ENCODE data around the gene PGAM2.

Gene PGAM2

GRCh38 chr7:44094365-44094764, 29.0 kb upstream of the PGAM2 start:
- no peaks in the 10 kb centered on the region for H4K20me1 ChIP-seq (ENCODE audit: insufficient read depth, low read length, poor library complexity, severe bottlenecking)
- no peaks in the 10 kb centered on the region for H3K36me3 ChIP-seq (ENCODE audit: insufficient read depth, low read length)
- H3K9me2 ChIP-seq (replicated peaks; ENCODE audit: low read depth, low read length), result no peaks in the 10 kb centered on the region
- H3K4me3 ChIP-seq (ENCODE audit: low read length, poor library complexity, severe bottlenecking), result no peak overlapping the region
- TF ChIP-seq CTCF (conservative IDR thresholded peaks at IDR 0.05; ENCODE audit: low read length), result no peak
- TF ChIP-seq EZH2phosphoT487 (IDR thresholded peaks at IDR 0.05; ENCODE audit: borderline replicate concordance), result no peak
- peaks cover 9% of the 10 kb centered on the region for H3F3A ChIP-seq (ENCODE audit: low read depth)
- H2AFZ ChIP-seq (ENCODE audit: low read length), result no peak overlapping the region
- peaks cover 56% of the 10 kb centered on the region for H3K4me1 ChIP-seq (ENCODE audit: insufficient read depth, low read length, poor library complexity, severe bottlenecking)
- no peak overlapping the region for H3K4me2 ChIP-seq (ENCODE audit: low read depth, low read length, poor library complexity, severe bottlenecking)
- no peaks in the 10 kb centered on the region for H3K79me2 ChIP-seq (ENCODE audit: insufficient read depth, low read length)
- H3K9ac ChIP-seq (ENCODE audit: low read depth, low read length, poor library complexity, severe bottlenecking), result no peak overlapping the region
- H3K27me3 ChIP-seq (ENCODE audit: insufficient read depth, low read length, poor library complexity, severe bottlenecking), result no peaks in the 10 kb centered on the region
- H3K9me3 ChIP-seq (ENCODE audit: insufficient read depth, low read depth, low read length), result no peaks in the 10 kb centered on the region

- no peaks in the 10 kb centered on the region for H3K79me2 ChIP-seq (ENCODE audit: insufficient read depth, low read length)
- H3K36me3 ChIP-seq (ENCODE audit: insufficient read depth, low read length), result no peaks in the 10 kb centered on the region
- H3K4me2 ChIP-seq (ENCODE audit: low read depth, low read length, poor library complexity, severe bottlenecking), result no peak overlapping the region
- peaks cover 56% of the 10 kb centered on the region for H3K4me1 ChIP-seq (ENCODE audit: insufficient read depth, low read length, poor library complexity, severe bottlenecking)
- no peaks in the 10 kb centered on the region for H3K9me2 ChIP-seq (replicated peaks; ENCODE audit: low read depth, low read length)
- TF ChIP-seq EZH2phosphoT487 (IDR thresholded peaks at IDR 0.05; ENCODE audit: borderline replicate concordance) (no peak), CTCF (conservative IDR thresholded peaks at IDR 0.05; ENCODE audit: low read length) (no peak)
- H2AFZ ChIP-seq (ENCODE audit: low read length), result no peak overlapping the region
- H3F3A ChIP-seq (ENCODE audit: low read depth), result peaks cover 7% of the 10 kb centered on the region
- no peaks in the 10 kb centered on the region for H4K20me1 ChIP-seq (ENCODE audit: insufficient read depth, low read length, poor library complexity, severe bottlenecking)
- no peak overlapping the region for H3K9ac ChIP-seq (ENCODE audit: low read depth, low read length, poor library complexity, severe bottlenecking)
- H3K9me3 ChIP-seq (ENCODE audit: insufficient read depth, low read depth, low read length), result no peaks in the 10 kb centered on the region
- H3K27me3 ChIP-seq (ENCODE audit: insufficient read depth, low read length, poor library complexity, severe bottlenecking), result no peaks in the 10 kb centered on the region
- H3K4me3 ChIP-seq (ENCODE audit: low read length, poor library complexity, severe bottlenecking), result no peak overlapping the region
These were observed 27.8 kb upstream of the PGAM2 start for GRCh38 chr7:44093102-44093641.

- Histone ChIP-seq H2AFZ (ENCODE audit: low read length) (peak overlapping the region; percentile 40), H3K4me1 (ENCODE audit: insufficient read depth, low read length, poor library complexity, severe bottlenecking) (peaks cover 46% of the 10 kb centered on the region), H3K79me2 (ENCODE audit: insufficient read depth, low read length) (no peaks in the 10 kb centered on the region), H3K9me2 (replicated peaks; ENCODE audit: low read depth, low read length) (no peaks in the 10 kb centered on the region), H3K4me3 (ENCODE audit: low read length, poor library complexity, severe bottlenecking) (no peak overlapping the region), H4K20me1 (ENCODE audit: insufficient read depth, low read length, poor library complexity, severe bottlenecking) (no peaks in the 10 kb centered on the region), H3K9ac (ENCODE audit: low read depth, low read length, poor library complexity, severe bottlenecking) (peak overlapping the region; percentile 41), H3K36me3 (ENCODE audit: insufficient read depth, low read length) (no peaks in the 10 kb centered on the region), H3K4me2 (ENCODE audit: low read depth, low read length, poor library complexity, severe bottlenecking) (peak overlapping the region; percentile 30), H3K27me3 (ENCODE audit: insufficient read depth, low read length, poor library complexity, severe bottlenecking) (no peaks in the 10 kb centered on the region), H3F3A (ENCODE audit: low read depth) (peaks cover 3% of the 10 kb centered on the region; the same call in 1 of the 2 replicates), H3K9me3 (ENCODE audit: insufficient read depth, low read depth, low read length) (no peaks in the 10 kb centered on the region)
- TF ChIP-seq CTCF (conservative IDR thresholded peaks at IDR 0.05; ENCODE audit: low read length) (no peak), EZH2phosphoT487 (IDR thresholded peaks at IDR 0.05; ENCODE audit: borderline replicate concordance) (no peak)
These were observed 22.8 kb upstream of the PGAM2 start for GRCh38 chr7:44087911-44088838.
